Left lung (tissue), 10 donors: ENCODE measurements around the gene MYBPH. TPM values are rescaled to one million over a fixed set of nuclear protein-coding genes. Genes with fewer than 3 reads are reported as not detected.

ENCODE experiments used
- ATAC-seq: fragments of 200-7000 bp; cut with Tn5 transposase; one replicate; pipeline ENCODE4 v1.9.1; 2020; ENCODE audit warnings: moderate library complexity
- DNase-seq, 4 donors: peaks; one replicate each; pipeline ENCODE4 v3.0.0-alpha.2; 2013 to 2020
- H3K27ac ChIP-seq, 2 donors: fragments of 200-600 bp; sonication (generic) in 1 of 2; one replicate each; pipeline versions ENCODE4 v1.5.0 to v1.8.0; 2020 to 2021
- H3K27me3 ChIP-seq, 2 donors: fragments of 200-600 bp; sonication (generic) in 1 of 2; one replicate each; pipeline versions ENCODE4 v1.5.0 to v1.8.0; 2020 to 2021
- H3K36me3 ChIP-seq, 2 donors: fragments of 200-600 bp; sonication (generic) in 1 of 2; one replicate each; pipeline versions ENCODE4 v1.5.0 to v1.8.0; 2020 to 2021
- H3K4me1 ChIP-seq, 2 donors: fragments of 200-600 bp; one replicate each; pipeline ENCODE4 v1.8.0; 2021
- H3K4me3 ChIP-seq, 2 donors: fragments of 200-600 bp; sonication (generic) in 1 of 2; one replicate each; pipeline versions ENCODE4 v1.5.0 to v1.8.0; 2020 to 2021; ENCODE audit warnings: mild to moderate bottlenecking in 1 of 2
- H3K9me3 ChIP-seq, 2 donors: fragments of 200-600 bp; sonication (generic) in 1 of 2; one replicate each; pipeline versions ENCODE4 v1.5.0 to v1.8.0; 2020 to 2021
- CTCF ChIP-seq, 2 donors: fragments of 200-600 bp; sonication (generic) in 1 of 2; IDR thresholded peaks; one replicate each; pipeline versions ENCODE4 v1.5.0 to v1.8.0; 2021; ENCODE audit warnings: antibody characterized with exemption in 2 of 2
- intact Hi-C, 2 donors: fragments of 100-400 bp; cut with DNase I; formaldehyde crosslinking; loops; one replicate each; pipeline versions ENCODE4 v1.11.2 to v1.14.2; 2022
- polyA plus RNA-seq, 6 donors: library from polyadenylated mRNA; unstranded; fragments of 120-200 nt; gene quantifications; one replicate each; pipeline ENCODE4 v1.2.1, GENCODE V29; 2013; ENCODE audit not compliant: insufficient read length in 6 of 6
- total RNA-seq, 2 donors: library from RNA; stranded (reverse); fragmentation: NEBNext Ultra II Directional; extraction: Animal tissue kit (Norgen Biotek cat#: 25700); gene quantifications; one replicate each; pipeline ENCODE4 v1.2.1, GENCODE V29; 2021
- donor health status: DM: no; HTN: yes; CAD: no.
- donor health status: DM: no; HTN: no; CAD: no.

The MYBPH gene
- total and polyA plus RNA-seq, 8 donors: 0.07 to 1.3 (median 0.34) TPM; not detected in 4

DNA sequence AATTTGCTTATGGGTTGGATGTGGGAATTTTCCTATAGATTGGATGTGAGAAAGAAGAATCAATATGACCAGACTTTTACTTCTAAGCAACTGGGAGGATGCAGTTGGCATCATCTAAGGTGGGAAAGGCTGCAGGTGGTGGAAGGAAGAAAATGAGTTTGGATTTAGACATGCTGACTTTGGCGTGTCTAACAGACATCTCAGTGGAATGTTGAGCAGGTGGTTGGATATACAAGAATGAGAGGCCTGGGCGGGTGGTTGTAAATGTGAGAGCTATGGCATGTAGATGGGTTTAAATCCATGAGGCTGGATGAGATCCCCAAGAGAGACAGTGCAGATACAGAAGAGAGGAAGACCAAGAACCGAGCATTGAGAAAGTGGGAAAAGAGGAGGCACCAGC lies 37.6 kb downstream of the MYBPH start:
- no peak for TF ChIP-seq CTCF (IDR thresholded peaks at IDR 0.05)
- H3K9me3 ChIP-seq: no peaks in the 10 kb centered on the region
- no peak overlapping the region for H3K4me3 ChIP-seq
- H3K27me3 ChIP-seq: peaks cover 0 to 41% of the 10 kb centered on the region in 2 donors
- H3K36me3 ChIP-seq: no peaks in the 10 kb centered on the region
- intact Hi-C loops: no loop called here
- H3K27ac ChIP-seq: no peak overlapping the region
- ATAC-seq (no peak), DNase-seq (no peak)
- peaks cover 0 to 6% of the 10 kb centered on the region in 2 donors for H3K4me1 ChIP-seq

DNA sequence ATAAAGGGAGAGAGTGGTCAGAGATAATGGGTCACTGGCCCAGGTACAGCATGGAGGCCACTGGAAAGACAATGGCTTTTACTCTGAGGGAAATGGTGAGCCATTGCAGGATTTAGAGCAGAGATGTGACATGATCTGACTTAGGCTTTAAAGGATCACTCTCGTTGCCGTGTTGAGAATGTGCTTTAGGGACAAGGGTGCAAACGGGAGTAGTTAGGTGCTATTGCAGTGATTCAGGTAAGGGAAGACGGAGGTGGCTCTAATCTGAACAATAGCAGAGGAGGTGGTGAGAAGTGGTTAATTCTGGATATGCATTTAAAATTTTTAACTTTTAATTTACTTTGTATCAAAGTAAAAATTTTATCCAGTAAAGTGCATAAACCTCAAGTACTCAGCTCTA lies 38.3 kb downstream of the MYBPH start:
- no peak for TF ChIP-seq CTCF (IDR thresholded peaks at IDR 0.05)
- no peak for DNase-seq
- Histone ChIP-seq H3K36me3 (no peaks in the 10 kb centered on the region), H3K9me3 (no peaks in the 10 kb centered on the region), H3K27me3 (peaks cover 0 to 47% of the 10 kb centered on the region in 2 donors), H3K4me3 (no peak overlapping the region), H3K27ac (no peak overlapping the region), H3K4me1 (peaks cover 0 to 6% of the 10 kb centered on the region in 2 donors)
- no peak for ATAC-seq
- intact Hi-C loops: no loop called here

DNA sequence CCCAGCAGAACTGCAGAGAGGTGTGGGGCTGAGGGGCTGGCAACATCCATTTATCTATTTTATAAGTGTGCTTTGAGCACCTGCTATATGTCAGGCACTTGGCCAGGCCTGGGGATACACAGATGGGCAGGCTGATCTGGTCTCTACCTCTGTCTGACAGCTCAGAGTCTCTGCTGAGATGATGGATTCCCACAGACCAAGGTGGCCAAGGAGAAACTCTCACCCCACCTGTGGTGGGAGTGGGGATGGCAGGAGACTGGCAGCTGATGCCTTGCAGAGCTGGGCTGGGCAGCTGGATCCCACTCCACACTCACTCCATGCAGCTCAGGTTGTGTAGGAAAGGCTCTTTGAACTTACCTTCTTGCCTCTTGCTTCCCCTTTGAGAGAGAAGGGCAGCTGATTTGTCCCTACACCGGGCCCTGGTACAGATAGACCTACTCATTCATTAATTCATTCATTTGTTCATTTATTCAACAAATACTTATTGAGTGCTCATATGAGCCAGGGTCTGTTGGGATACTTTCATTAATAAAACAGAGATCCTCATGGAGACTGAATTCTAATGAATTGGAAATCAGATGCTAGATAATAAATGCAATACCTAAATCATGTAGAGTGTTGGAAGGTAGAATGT lies 39.1 kb downstream of the MYBPH start:
- no peak for TF ChIP-seq CTCF (IDR thresholded peaks at IDR 0.05)
- H3K27ac ChIP-seq: no peak overlapping the region
- H3K4me1 ChIP-seq: peaks cover 0 to 6% of the 10 kb centered on the region in 2 donors
- no peak overlapping the region for H3K4me3 ChIP-seq
- DNase-seq (no peak), ATAC-seq (no peak)
- H3K27me3 ChIP-seq: peaks cover 0 to 55% of the 10 kb centered on the region in 2 donors
- H3K36me3 ChIP-seq: no peaks in the 10 kb centered on the region
- H3K9me3 ChIP-seq: no peaks in the 10 kb centered on the region
- intact Hi-C loops: no loop called here

GRCh38 chr1:203135636-203136305 lies 39.9 kb downstream of the MYBPH start:
- no peaks in the 10 kb centered on the region for H3K9me3 ChIP-seq
- H3K4me3 ChIP-seq: no peak overlapping the region
- no peak overlapping the region for H3K27ac ChIP-seq
- DNase-seq: no peak
- no peak for TF ChIP-seq CTCF (IDR thresholded peaks at IDR 0.05)
- peaks cover 0 to 62% of the 10 kb centered on the region in 2 donors for H3K27me3 ChIP-seq
- H3K4me1 ChIP-seq: peaks cover under 1 to 6% of the 10 kb centered on the region in 2 donors
- intact Hi-C loops: no loop called here
- H3K36me3 ChIP-seq: no peaks in the 10 kb centered on the region
- ATAC-seq: no peak

GRCh38 chr1:203133970-203134725 lies 41.5 kb downstream of the MYBPH start:
- Histone ChIP-seq H3K4me3 (no peak overlapping the region), H3K36me3 (no peaks in the 10 kb centered on the region), H3K27ac (peak overlapping the region in 1 of 2 donors; percentile 46), H3K4me1 (peaks cover 15 to 16% of the 10 kb centered on the region in 2 donors), H3K27me3 (peaks cover 0 to 68% of the 10 kb centered on the region in 2 donors), H3K9me3 (no peaks in the 10 kb centered on the region)
- DNase-seq (peak in 1 of 4 donors; percentile 51), ATAC-seq (peak; percentile 79)
- TF ChIP-seq CTCF (IDR thresholded peaks at IDR 0.05): no peak
- intact Hi-C loops: no loop called here
